H1 (cell line): ENCODE measurements around the gene DOCK3. TPM values are rescaled to one million over a fixed set of nuclear protein-coding genes. Genes with fewer than 3 reads are reported as not detected.

Experiments
- CTCF ChIA-PET: fragments of 300-600 bp; sonication (Branson Sonifier 250); formaldehyde crosslinking; loops from one replicate; lab custom pipeline; 2021; ENCODE audit not compliant: partially characterized antibody; lab: Charles Lee
- POLR2A ChIA-PET: fragments of 300-600 bp; sonication (Branson Sonifier 250); formaldehyde crosslinking; loops from one replicate; lab custom pipeline; 2021; ENCODE audit warnings: inconsistent platforms; ENCODE audit not compliant: partially characterized antibody; lab: Charles Lee
- DNase-seq, 2 experiments: peaks; one replicate each; pipeline versions ENCODE4 v3.0.0 to v3.0.0-alpha.2; 2010 to 2022; ENCODE audit warnings: low spot score in 2 of 2, low read depth in 1 of 2, mixed read lengths in 1 of 2
- FAIRE-seq: peaks from 2 replicates; lab custom pipeline; 2011; peaks lifted over from hg19 to GRCh38; lab: Jason Lieb, UNC
- H2AFZ ChIP-seq: 2 replicates; pipeline ENCODE4 v1.8.1; 2012; ENCODE audit warnings: low read length, inconsistent platforms
- H2AK5ac ChIP-seq: 2 replicates; pipeline ENCODE4 v1.6.1; 2013; ENCODE audit warnings: low read depth, low read length
- H2BK120ac ChIP-seq: replicated peaks from 2 replicates; pipeline ENCODE3; 2013; ENCODE audit warnings: low read depth, low read length, inconsistent platforms
- H2BK12ac ChIP-seq: 2 replicates; pipeline ENCODE4 v1.6.1; 2013; ENCODE audit warnings: low read depth, low read length
- H2BK15ac ChIP-seq: 2 replicates; pipeline ENCODE4 v1.6.1; 2013; ENCODE audit warnings: low read length
- H2BK20ac ChIP-seq: 2 replicates; pipeline ENCODE4 v1.6.1; 2013; ENCODE audit warnings: low read length
- H2BK5ac ChIP-seq: 2 replicates; pipeline ENCODE4 v1.6.1; 2013; ENCODE audit warnings: low read depth, low read length
- H3K14ac ChIP-seq: 2 replicates; pipeline ENCODE4 v1.6.1; 2013; ENCODE audit warnings: inconsistent platforms; ENCODE audit not compliant: insufficient read length
- H3K18ac ChIP-seq: 2 replicates; pipeline ENCODE4 v1.6.1; 2013; ENCODE audit warnings: low read length; ENCODE audit errors: extremely low read depth
- H3K23ac ChIP-seq: 2 replicates; pipeline ENCODE4 v1.6.1; 2013; ENCODE audit warnings: inconsistent platforms; ENCODE audit not compliant: insufficient read length
- H3K23me2 ChIP-seq: 2 replicates; pipeline ENCODE4 v1.6.1; 2013; ENCODE audit warnings: low read depth, low read length
- H3K27ac ChIP-seq: 2 replicates; pipeline ENCODE4 v1.6.1; 2011; ENCODE audit warnings: low read depth, low read length, inconsistent platforms
- H3K27me3 ChIP-seq, 4 experiments: replicated peaks in 1 of 4; 1 replicate in 1 of 4; 2 replicates in 3 of 4; pipeline versions ENCODE4 v1.6.1 to v1.8.1; 2011 to 2013; ENCODE audit warnings: low read length in 3 of 4, mild to moderate bottlenecking in 3 of 4, inconsistent platforms in 2 of 4, mixed read lengths in 2 of 4, moderate library complexity in 1 of 4; ENCODE audit not compliant: control insufficient read depth in 3 of 4, insufficient read depth in 3 of 4; ENCODE audit errors: extremely low read depth in 1 of 4
- H3K36me3 ChIP-seq, 4 experiments: 2 replicates each; pipeline versions ENCODE4 v1.6.1 to v1.8.1; 2011 to 2013; ENCODE audit warnings: mild to moderate bottlenecking in 4 of 4, low read length in 3 of 4, moderate library complexity in 2 of 4, control low read depth in 1 of 4, inconsistent platforms in 1 of 4; ENCODE audit not compliant: insufficient read depth in 4 of 4, control insufficient read depth in 2 of 4
- H3K4ac ChIP-seq: replicated peaks from 2 replicates; pipeline ENCODE3; 2013; ENCODE audit warnings: low read length, low read depth, mixed read lengths, inconsistent platforms; ENCODE audit not compliant: insufficient read length
- H3K4me1 ChIP-seq, 4 experiments: replicated peaks in 1 of 4; 1 replicate in 1 of 4; 2 replicates in 3 of 4; pipeline versions ENCODE4 v1.6.1 to v1.8.1; 2011 to 2013; ENCODE audit warnings: low read length in 3 of 4, inconsistent platforms in 2 of 4, mixed read lengths in 1 of 4; ENCODE audit not compliant: insufficient read depth in 4 of 4, control insufficient read depth in 3 of 4
- H3K4me2 ChIP-seq, 2 experiments: 2 replicates each; pipeline versions ENCODE4 v1.6.1 to v1.8.1; 2011 to 2013; ENCODE audit warnings: low read depth in 2 of 2, low read length in 2 of 2, control low read depth in 1 of 2, inconsistent platforms in 1 of 2, mild to moderate bottlenecking in 1 of 2; ENCODE audit not compliant: insufficient read depth in 1 of 2
- H3K4me3 ChIP-seq, 4 experiments: fragments of 200-600, 300-600 bp in 1 of 4; sonication (generic), shearing (Covaris generic), sonication (Bioruptor Twin) in 1 of 4; 2 replicates each; pipeline versions ENCODE4 v1.5.1 to v1.8.1; 2011 to 2016; ENCODE audit warnings: low read length in 4 of 4, low read depth in 3 of 4, control low read depth in 2 of 4, inconsistent platforms in 2 of 4, mild to moderate bottlenecking in 2 of 4, mixed read lengths in 1 of 4, moderate library complexity in 1 of 4; ENCODE audit not compliant: insufficient read depth in 2 of 4; ENCODE audit errors: extremely low read depth in 1 of 4
- H3K56ac ChIP-seq: replicated peaks from 2 replicates; pipeline ENCODE3; 2013; ENCODE audit warnings: low read depth, mild to moderate bottlenecking, mixed read lengths, low read length, inconsistent platforms; ENCODE audit not compliant: insufficient read length
- H3K79me1 ChIP-seq: 2 replicates; pipeline ENCODE4 v1.6.1; 2013; ENCODE audit warnings: low read depth, low read length, control low read depth
- H3K79me2 ChIP-seq, 2 experiments: 2 replicates each; pipeline versions ENCODE4 v1.6.1 to v1.8.1; 2012 to 2013; ENCODE audit warnings: low read length in 2 of 2, mild to moderate bottlenecking in 2 of 2, inconsistent platforms in 1 of 2; ENCODE audit not compliant: insufficient read depth in 2 of 2, control insufficient read depth in 1 of 2
- H3K9ac ChIP-seq, 4 experiments: replicated peaks in 1 of 4; 1 replicate in 1 of 4; 2 replicates in 3 of 4; pipeline versions ENCODE4 v1.6.1 to v1.8.1; 2011 to 2013; ENCODE audit warnings: low read depth in 3 of 4, low read length in 3 of 4, control low read depth in 2 of 4, mild to moderate bottlenecking in 2 of 4, moderate library complexity in 2 of 4, inconsistent platforms in 1 of 4; ENCODE audit errors: extremely low read depth in 1 of 4
- H3K9me3 ChIP-seq, 2 experiments: 2 replicates each; pipeline versions ENCODE4 v1.6.1 to v1.8.1; 2012 to 2013; ENCODE audit warnings: mild to moderate bottlenecking in 2 of 2, moderate library complexity in 2 of 2, control low read depth in 1 of 2, inconsistent platforms in 1 of 2, low read depth in 1 of 2, low read length in 1 of 2, mixed read lengths in 1 of 2; ENCODE audit not compliant: insufficient read depth in 2 of 2
- H4K20me1 ChIP-seq, 2 experiments: replicated peaks in 1 of 2; 2 replicates each; pipeline versions ENCODE3 to v1.8.1; 2011 to 2013; ENCODE audit warnings: inconsistent platforms in 2 of 2, low read length in 2 of 2, mild to moderate bottlenecking in 1 of 2; ENCODE audit not compliant: insufficient read depth in 2 of 2, control insufficient read depth in 1 of 2
- H4K5ac ChIP-seq: 2 replicates; pipeline ENCODE4 v1.6.1; 2013; ENCODE audit warnings: low read length, low read depth, mixed read lengths, inconsistent platforms; ENCODE audit not compliant: insufficient read length
- H4K8ac ChIP-seq: 2 replicates; pipeline ENCODE4 v1.8.0; 2013; ENCODE audit warnings: mild to moderate bottlenecking, moderate library complexity, low read length, inconsistent platforms; ENCODE audit not compliant: insufficient read depth; ENCODE audit errors: extremely low read depth
- H4K91ac ChIP-seq: replicated peaks from 2 replicates; pipeline ENCODE3; 2013; ENCODE audit warnings: low read length, mixed read lengths, inconsistent platforms; ENCODE audit not compliant: insufficient read length
- KDM1A ChIP-seq: fragments of 200-600, 300-600 bp; sonication (generic); IDR thresholded peaks from 2 replicates; pipeline ENCODE4 v1.7.1; 2016; ENCODE audit warnings: mild to moderate bottlenecking, low read length, borderline replicate concordance
- NANOG ChIP-seq: IDR thresholded peaks from 2 replicates; pipeline ENCODE4 v1.6.1; 2011; ENCODE audit warnings: low read length, low read depth, mild to moderate bottlenecking, inconsistent platforms; ENCODE audit not compliant: insufficient read depth, poor library complexity, severe bottlenecking
- RAD21 ChIP-seq, 2 experiments: IDR thresholded peaks in 1 of 2; conservative IDR thresholded peaks in 1 of 2; 2 replicates each; pipeline ENCODE4 v1.6.1; 2011; ENCODE audit warnings: low read depth in 2 of 2, low read length in 2 of 2, improper control_type of control experiment in 1 of 2, inconsistent platforms in 1 of 2, mild to moderate bottlenecking in 1 of 2, moderate library complexity in 1 of 2
- polyA plus RNA-seq, 7 experiments: library from polyadenylated mRNA; depleted of rRNA in 3 of 7; stranded (reverse) in 5 of 7; unstranded in 2 of 7; fragments of >200 nt in 5 of 7; fragments of 200-250 nt in 2 of 7; gene quantifications; 1 replicate in 5 of 7; 2 replicates in 1 of 7; 4 replicates in 1 of 7; pipeline versions ENCODE4 v1.2.1 to v1.2.3, GENCODE V29; 2011 to 2013; ENCODE audit warnings: missing spikeins in 2 of 7, mixed read lengths in 2 of 7
- total RNA-seq: library from RNA; stranded (reverse); fragmentation: NEBNext Ultra II Directional; extraction: Animal tissue kit (Norgen Biotek cat#: 25700); gene quantifications from 2 replicates; pipeline ENCODE4 v1.2.1, GENCODE V29; 2021

The DOCK3 gene
- total and polyA plus RNA-seq, 2 of the 8 experiments (the other 6 are each of a cell fraction or from before 2014, with no cell fraction given): 2.7 to 5.0 TPM

DNA sequence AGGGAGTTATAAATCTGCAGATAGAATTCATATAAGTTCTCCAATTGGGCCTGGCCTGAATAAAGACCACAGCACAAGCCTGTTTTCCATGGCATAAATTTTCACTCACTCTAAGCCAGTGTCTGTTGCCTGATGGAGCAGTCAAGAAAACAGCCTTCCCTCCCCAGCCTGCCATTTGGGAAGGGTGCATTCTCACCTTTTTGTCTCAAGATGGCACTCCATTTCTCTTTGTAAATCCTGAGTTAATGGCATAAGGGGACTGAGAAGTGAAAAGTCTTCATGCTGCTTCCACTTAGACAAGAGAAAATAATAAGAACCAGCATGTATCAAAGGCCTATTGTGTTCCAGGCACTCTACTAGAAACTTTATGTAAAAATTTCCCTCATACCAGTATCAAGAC is 594.7 kb downstream of the DOCK3 start:
- no peak overlapping the region for H4K5ac ChIP-seq
- H3K18ac ChIP-seq: no peak overlapping the region
- no peak overlapping the region for H2BK12ac ChIP-seq
- H3K9me3 ChIP-seq: no peaks in the 10 kb centered on the region
- no peak overlapping the region for H2AK5ac ChIP-seq
- no peak overlapping the region for H3K4me2 ChIP-seq
- POLR2A ChIA-PET: no interaction called here
- no peaks in the 10 kb centered on the region for H3K4me1 ChIP-seq
- H2BK5ac ChIP-seq: no peak overlapping the region
- H3K9ac ChIP-seq: no peak overlapping the region
- H3K14ac ChIP-seq: no peak overlapping the region
- H3K27me3 ChIP-seq: no peaks in the 10 kb centered on the region
- TF ChIP-seq KDM1A (no peak), RAD21 (IDR thresholded peaks at IDR 0.05 in 1 of 2, conservative IDR thresholded peaks at IDR 0.05 in 1 of 2; ENCODE audit: low read depth in 2 of 2, low read length in 2 of 2) (peak; percentile 18 to 20; a peak in 2 of 4 replicates), NANOG (no peak)
- TF ChIP-seq, all 59 proteins: peak for 1
- H2AFZ ChIP-seq: no peak overlapping the region
- H4K91ac ChIP-seq: no peak overlapping the region
- no peaks in the 10 kb centered on the region for H3K79me2 ChIP-seq
- no peak overlapping the region for H3K4me3 ChIP-seq
- no peak overlapping the region for H3K23ac ChIP-seq
- no peak overlapping the region for H3K4ac ChIP-seq
- no peak overlapping the region for H4K8ac ChIP-seq
- no peaks in the 10 kb centered on the region for H3K23me2 ChIP-seq
- H3K79me1 ChIP-seq: no peaks in the 10 kb centered on the region
- no peaks in the 10 kb centered on the region for H3K36me3 ChIP-seq
- no peak overlapping the region for H2BK20ac ChIP-seq
- H3K56ac ChIP-seq: no peak overlapping the region
- FAIRE-seq: no peak
- H2BK120ac ChIP-seq: no peak overlapping the region
- no peaks in the 10 kb centered on the region for H4K20me1 ChIP-seq
- H3K27ac ChIP-seq: no peak overlapping the region
- DNase-seq: no peak
- no peak overlapping the region for H2BK15ac ChIP-seq
- CTCF ChIA-PET: interaction anchor here (1.1 to 1.5 kb wide), 2 partner anchors 10 to 42 kb away, joined by 3 to 8 read pairs; no protein-coding TSS in a partner anchor
